Measurements from ENCODE around the gene RBCK1. TPM values are rescaled to one million over a fixed set of nuclear protein-coding genes. Genes with fewer than 3 reads are reported as not detected.
"Not testable (repeated sequence)": the region's sequence is repeated elsewhere in the genome, so short reads cannot be mapped to it uniquely, and the experiment has no call there.

The RBCK1 gene
- polyA plus RNA-seq, 3 donors, result 66.8 to 110 (median 70.8) TPM

GRCh38 chr20:376089-376488 is 32.0 kb upstream of the RBCK1 start:
- Histone ChIP-seq H3K4me1 (ENCODE audit: control insufficient read depth in 1 of 2, insufficient read depth in 2 of 2, low read length in 2 of 2) (peaks cover 36 to 37% of the 10 kb centered on the region in 2 donors), H3K36me3 (replicated peaks in 1 of 2; ENCODE audit: control insufficient read depth in 1 of 2, insufficient read depth in 2 of 2, low read length in 2 of 2) (no peaks in the 10 kb centered on the region), H3K4me2 (replicated peaks; ENCODE audit: extremely low read depth, low read length, poor library complexity, severe bottlenecking) (no peak overlapping the region), H3K4me3 (replicated peaks in 1 of 3; ENCODE audit: low read depth in 2 of 3, low read length in 3 of 3) (no peak overlapping the region), H4K20me1 (ENCODE audit: insufficient read depth, low read length) (no peaks in the 10 kb centered on the region), H2AFZ (ENCODE audit: insufficient read depth, low read depth, low read length, poor library complexity, severe bottlenecking) (no peak overlapping the region), H3K27ac (ENCODE audit: low read depth in 1 of 2, low read length in 2 of 2) (no peak overlapping the region), H3K27me3 (ENCODE audit: control insufficient read depth in 2 of 2, insufficient read depth in 2 of 2, low read length in 2 of 2) (no peaks in the 10 kb centered on the region), H3K9ac (ENCODE audit: insufficient read depth, low read length, poor library complexity, severe bottlenecking) (no peak overlapping the region), H3K9me3 (replicated peaks in 1 of 2; ENCODE audit: control insufficient read depth in 1 of 2, insufficient read depth in 1 of 2, low read length in 2 of 2) (no peaks in the 10 kb centered on the region), H3K79me2 (ENCODE audit: insufficient read depth, low read length) (no peaks in the 10 kb centered on the region)
- Mint-ChIP-seq H3K4me1 (peaks cover 36% of the 10 kb centered on the region), H3K4me3 (no peak overlapping the region), H3K9me3 (peaks cover 0 to 2% (median 0%) of the 10 kb centered on the region in 7 donors), H3K27me3 (ENCODE audit: low read depth in 3 of 3) (peaks cover 0 to 4% (median 0%) of the 10 kb centered on the region in 3 donors), H3K36me3 (no peaks in the 10 kb centered on the region), H3K27ac (peak overlapping the region in 1 of 7 donors; percentile 43)
- WGBS (ENCODE audit: insufficient coverage), result no CpG with 5 or more reads among the region's 2 CpGs
- DNase-seq, result no peak
- intact Hi-C loops (cut with micrococcal nuclease), result no loop called here
- no peak for TF ChIP-seq CTCF (IDR thresholded peaks at IDR 0.05)

- Histone ChIP-seq H2AFZ (ENCODE audit: insufficient read depth, low read depth, low read length, poor library complexity, severe bottlenecking) (no peak overlapping the region), H4K20me1 (ENCODE audit: insufficient read depth, low read length) (no peaks in the 10 kb centered on the region), H3K4me2 (replicated peaks; ENCODE audit: extremely low read depth, low read length, poor library complexity, severe bottlenecking) (no peak overlapping the region), H3K9ac (ENCODE audit: insufficient read depth, low read length, poor library complexity, severe bottlenecking) (no peak overlapping the region), H3K36me3 (replicated peaks in 1 of 2; ENCODE audit: control insufficient read depth in 1 of 2, insufficient read depth in 2 of 2, low read length in 2 of 2) (no peaks in the 10 kb centered on the region), H3K4me1 (ENCODE audit: control insufficient read depth in 1 of 2, insufficient read depth in 2 of 2, low read length in 2 of 2) (peaks cover 30 to 35% of the 10 kb centered on the region in 2 donors), H3K4me3 (replicated peaks in 1 of 3; ENCODE audit: low read depth in 2 of 3, low read length in 3 of 3) (no peak overlapping the region), H3K79me2 (ENCODE audit: insufficient read depth, low read length) (no peaks in the 10 kb centered on the region), H3K9me3 (replicated peaks in 1 of 2; ENCODE audit: control insufficient read depth in 1 of 2, insufficient read depth in 1 of 2, low read length in 2 of 2) (no peaks in the 10 kb centered on the region), H3K27ac (ENCODE audit: low read depth in 1 of 2, low read length in 2 of 2) (no peak overlapping the region), H3K27me3 (ENCODE audit: control insufficient read depth in 2 of 2, insufficient read depth in 2 of 2, low read length in 2 of 2) (no peaks in the 10 kb centered on the region)
- Mint-ChIP-seq H3K4me1 (peaks cover 29% of the 10 kb centered on the region), H3K27ac (peak overlapping the region in 2 of 7 donors; percentile 50 to 81), H3K36me3 (no peaks in the 10 kb centered on the region), H3K27me3 (ENCODE audit: low read depth in 3 of 3) (peaks cover 0 to 4% (median 1%) of the 10 kb centered on the region in 3 donors), H3K4me3 (no peak overlapping the region), H3K9me3 (peaks cover 0 to 2% (median 0%) of the 10 kb centered on the region in 7 donors)
- intact Hi-C loops (cut with micrococcal nuclease), result no loop called here
- TF ChIP-seq CTCF (IDR thresholded peaks at IDR 0.05), result no peak
- WGBS (ENCODE audit: insufficient coverage), result no CpG with 5 or more reads among the region's 2 CpGs
- no peak for DNase-seq
Measured at GRCh38 chr20:376750-377149, 31.3 kb upstream of the RBCK1 start.

- H3K4me3 Mint-ChIP-seq; H3K9me3 Mint-ChIP-seq; H3K9ac ChIP-seq (ENCODE audit: insufficient read depth, low read length, poor library complexity, severe bottlenecking); H3K79me2 ChIP-seq (ENCODE audit: insufficient read depth, low read length); intact Hi-C loops (cut with micrococcal nuclease); H3K9me3 ChIP-seq (replicated peaks in 1 of 2; ENCODE audit: control insufficient read depth in 1 of 2, insufficient read depth in 1 of 2, low read length in 2 of 2); H3K4me2 ChIP-seq (replicated peaks; ENCODE audit: extremely low read depth, low read length, poor library complexity, severe bottlenecking); H3K4me3 ChIP-seq (replicated peaks in 1 of 3; ENCODE audit: low read depth in 2 of 3, low read length in 3 of 3); H3K27me3 ChIP-seq (ENCODE audit: control insufficient read depth in 2 of 2, insufficient read depth in 2 of 2, low read length in 2 of 2); H3K27ac Mint-ChIP-seq; H2AFZ ChIP-seq (ENCODE audit: insufficient read depth, low read depth, low read length, poor library complexity, severe bottlenecking); H3K27ac ChIP-seq (ENCODE audit: low read depth in 1 of 2, low read length in 2 of 2); H3K27me3 Mint-ChIP-seq (ENCODE audit: low read depth in 3 of 3); H3K36me3 ChIP-seq (replicated peaks in 1 of 2; ENCODE audit: control insufficient read depth in 1 of 2, insufficient read depth in 2 of 2, low read length in 2 of 2); H4K20me1 ChIP-seq (ENCODE audit: insufficient read depth, low read length); H3K36me3 Mint-ChIP-seq; DNase-seq: not testable (repeated sequence)
- WGBS (ENCODE audit: insufficient coverage), result 94% methylated on average over 8 of the region's 12 CpGs
- peaks cover 27 to 33% of the 10 kb centered on the region in 2 donors for H3K4me1 ChIP-seq (ENCODE audit: control insufficient read depth in 1 of 2, insufficient read depth in 2 of 2, low read length in 2 of 2)
- H3K4me1 Mint-ChIP-seq, result peaks cover 26% of the 10 kb centered on the region
Measured at GRCh38 chr20:377578-377977, 30.5 kb upstream of the RBCK1 start.

All from CD14-positive monocyte (primary cell).